ENCODE data around the gene IRAK1BP1.

IRAK1BP1 gene, protein sequence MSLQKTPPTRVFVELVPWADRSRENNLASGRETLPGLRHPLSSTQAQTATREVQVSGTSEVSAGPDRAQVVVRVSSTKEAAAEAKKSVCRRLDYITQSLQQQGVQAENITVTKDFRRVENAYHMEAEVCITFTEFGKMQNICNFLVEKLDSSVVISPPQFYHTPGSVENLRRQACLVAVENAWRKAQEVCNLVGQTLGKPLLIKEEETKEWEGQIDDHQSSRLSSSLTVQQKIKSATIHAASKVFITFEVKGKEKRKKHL

DNA sequence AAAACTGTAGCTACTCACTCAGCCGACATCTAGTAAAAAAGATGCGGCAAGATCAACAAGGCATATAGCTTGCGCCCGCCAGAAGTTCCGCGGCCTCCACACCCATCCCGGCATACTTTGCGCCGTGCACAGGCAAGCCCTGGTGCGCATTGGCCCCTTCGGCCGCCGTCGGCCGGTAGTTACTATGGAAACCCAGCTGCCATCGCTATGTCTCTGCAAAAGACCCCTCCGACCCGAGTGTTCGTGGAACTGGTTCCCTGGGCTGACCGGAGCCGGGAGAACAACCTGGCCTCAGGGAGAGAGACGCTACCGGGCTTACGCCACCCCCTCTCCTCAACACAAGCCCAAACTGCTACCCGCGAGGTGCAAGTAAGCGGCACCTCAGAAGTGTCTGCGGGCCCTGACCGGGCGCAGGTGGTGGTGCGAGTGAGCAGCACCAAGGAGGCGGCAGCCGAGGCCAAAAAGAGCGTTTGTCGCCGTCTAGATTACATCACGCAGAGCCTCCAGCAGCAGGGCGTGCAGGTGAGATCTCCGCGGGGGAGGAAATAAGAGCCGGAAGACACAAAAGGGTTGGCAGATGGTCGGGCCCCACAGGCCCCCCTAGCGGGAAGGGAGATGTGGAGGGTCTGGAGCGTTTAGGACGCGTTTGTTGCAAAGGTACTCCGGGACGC, at the start of gene IRAK1BP1:
TSS of gene IRAK1BP1 (plus strand) at position 182 of the 671 bp plus-strand sequence. CDS start at position 208, 26 bp downstream.
- TF ChIP-seq JUND (IDR thresholded peaks at IDR 0.05; ENCODE audit: low read depth): no peak
- in situ Hi-C loops (cut with HindIII; ENCODE audit: low pct_unique_long_range_greater_than_20kb, low sequenced_read_pairs): no loop called here
- DNase-seq (ENCODE audit: low read depth in 1 of 2, low spot score in 1 of 2): peak; percentile 39 to 69

DNA sequence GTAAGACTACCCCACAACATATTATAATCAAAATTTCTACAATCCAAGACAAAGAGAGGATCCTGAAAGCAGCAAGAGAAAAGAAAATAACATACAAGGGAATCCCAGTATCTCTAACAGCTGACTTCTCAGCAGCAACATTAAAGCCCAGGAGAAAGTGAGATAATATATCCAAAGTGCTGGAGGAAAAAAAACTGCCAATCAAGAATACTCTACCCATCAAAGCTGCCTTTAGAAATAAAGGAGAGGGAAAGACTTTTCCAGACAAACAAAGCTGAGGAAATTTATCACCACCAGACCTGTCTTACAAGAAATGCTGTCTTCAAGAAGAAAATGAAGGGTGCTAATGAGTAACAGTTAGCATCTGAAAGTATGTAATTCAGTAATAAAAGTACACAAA, 43.3 kb upstream of the IRAK1BP1 start:
- no peak for TF ChIP-seq JUND (IDR thresholded peaks at IDR 0.05; ENCODE audit: low read depth)
- in situ Hi-C loops (cut with HindIII; ENCODE audit: low pct_unique_long_range_greater_than_20kb, low sequenced_read_pairs): no loop called here
- DNase-seq (ENCODE audit: low read depth in 1 of 2, low spot score in 1 of 2): no peak

DNA sequence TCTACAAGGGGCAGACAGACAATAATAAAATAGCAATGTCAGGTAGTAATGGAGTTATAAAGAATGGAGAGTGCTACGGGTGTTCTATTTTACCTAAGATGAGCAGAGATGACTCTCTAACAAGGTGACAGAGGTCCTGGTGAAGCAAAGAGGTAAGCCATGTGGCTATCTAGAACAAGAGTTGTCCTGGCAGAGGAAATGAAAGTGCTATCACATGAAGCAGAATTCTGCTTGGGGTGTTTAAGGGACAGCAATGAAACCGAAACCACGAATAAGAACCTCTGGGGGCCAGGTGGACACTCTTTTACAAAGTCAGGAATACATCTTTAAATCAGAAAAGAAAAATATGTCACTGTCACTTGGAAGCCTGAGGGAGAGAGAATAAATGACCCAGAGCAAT, 37.9 kb upstream of the IRAK1BP1 start:
- DNase-seq (ENCODE audit: low read depth in 1 of 2, low spot score in 1 of 2): no peak
- TF ChIP-seq JUND (IDR thresholded peaks at IDR 0.05; ENCODE audit: low read depth): no peak
- in situ Hi-C loops (cut with HindIII; ENCODE audit: low pct_unique_long_range_greater_than_20kb, low sequenced_read_pairs): no loop called here

DNA sequence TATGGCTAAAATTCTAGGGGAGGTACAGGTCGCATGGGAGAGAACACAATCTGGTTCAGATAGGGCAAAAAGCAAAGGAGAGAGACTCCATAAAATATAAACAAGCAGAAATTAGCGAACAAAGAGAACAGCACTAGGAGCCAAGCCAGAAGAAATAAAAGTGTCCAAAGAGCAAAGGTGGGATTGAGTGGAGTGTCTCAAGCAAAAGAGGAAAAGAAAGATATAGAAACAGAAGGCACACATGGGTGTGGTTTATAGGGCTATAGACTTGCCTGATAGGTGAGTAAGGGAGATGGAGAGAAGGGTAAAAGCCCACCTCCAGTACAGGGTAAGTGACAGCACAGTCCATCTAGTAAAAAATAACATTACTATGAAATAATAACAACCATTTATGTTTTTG, 36.5 kb upstream of the IRAK1BP1 start:
- in situ Hi-C loops (cut with HindIII; ENCODE audit: low pct_unique_long_range_greater_than_20kb, low sequenced_read_pairs): no loop called here
- DNase-seq (ENCODE audit: low read depth in 1 of 2, low spot score in 1 of 2): no peak
- TF ChIP-seq JUND (IDR thresholded peaks at IDR 0.05; ENCODE audit: low read depth): no peak

DNA sequence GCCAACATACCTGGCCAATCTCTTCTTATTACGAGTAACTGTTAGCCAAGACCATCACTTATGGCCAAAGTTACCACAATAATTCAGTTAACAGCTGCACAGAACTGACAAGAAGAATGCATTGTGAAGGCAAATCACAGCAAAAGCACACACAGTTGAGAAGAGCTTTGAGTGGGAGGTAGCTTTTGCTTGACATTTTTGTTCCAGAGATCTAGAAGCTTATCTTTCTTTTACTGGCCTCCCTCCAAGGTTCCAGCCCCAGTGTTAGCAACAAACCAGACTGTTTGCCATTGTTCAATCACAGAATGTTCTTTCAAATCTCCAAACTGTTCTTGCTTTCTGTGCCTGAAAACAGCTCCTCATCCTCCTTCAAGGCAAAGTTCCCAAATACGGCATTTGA, 35.9 kb upstream of the IRAK1BP1 start:
- no peak for DNase-seq (ENCODE audit: low read depth in 1 of 2, low spot score in 1 of 2)
- in situ Hi-C loops (cut with HindIII; ENCODE audit: low pct_unique_long_range_greater_than_20kb, low sequenced_read_pairs): no loop called here
- no peak for TF ChIP-seq JUND (IDR thresholded peaks at IDR 0.05; ENCODE audit: low read depth)

DNA sequence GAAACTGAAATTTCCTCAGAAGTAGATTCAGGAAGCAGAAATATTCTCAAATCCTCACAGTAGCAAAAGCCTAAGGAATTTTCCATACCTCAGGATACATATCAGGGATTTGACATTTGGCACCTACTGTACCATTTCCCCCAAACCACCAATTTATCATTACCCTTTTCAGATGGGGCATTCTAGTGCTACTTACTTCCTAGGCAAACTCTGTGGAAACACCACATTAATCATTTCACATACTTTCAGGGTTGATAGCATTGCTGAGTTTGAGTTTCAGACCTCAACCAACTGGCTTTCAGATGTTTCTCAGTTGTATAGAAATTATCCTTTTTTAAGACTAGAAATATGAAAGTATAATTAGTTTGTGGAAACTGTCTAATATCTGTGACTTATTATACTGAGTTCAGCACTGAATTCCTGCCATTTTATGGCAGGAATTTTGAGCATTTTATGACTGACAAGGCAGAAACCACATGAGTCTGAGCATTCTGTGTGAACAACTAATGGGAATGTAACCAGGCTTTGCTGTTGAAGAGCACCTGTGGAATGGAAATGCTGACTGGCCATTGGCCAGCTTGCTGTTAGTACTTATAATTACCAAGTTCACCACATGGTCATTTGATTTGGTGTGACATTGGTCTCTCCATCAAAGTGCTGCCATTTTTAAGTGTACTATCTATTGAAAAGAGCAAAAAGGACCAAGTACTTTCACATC, 35.1 kb upstream of the IRAK1BP1 start:
- in situ Hi-C loops (cut with HindIII; ENCODE audit: low pct_unique_long_range_greater_than_20kb, low sequenced_read_pairs): no loop called here
- no peak for DNase-seq (ENCODE audit: low read depth in 1 of 2, low spot score in 1 of 2)

DNA sequence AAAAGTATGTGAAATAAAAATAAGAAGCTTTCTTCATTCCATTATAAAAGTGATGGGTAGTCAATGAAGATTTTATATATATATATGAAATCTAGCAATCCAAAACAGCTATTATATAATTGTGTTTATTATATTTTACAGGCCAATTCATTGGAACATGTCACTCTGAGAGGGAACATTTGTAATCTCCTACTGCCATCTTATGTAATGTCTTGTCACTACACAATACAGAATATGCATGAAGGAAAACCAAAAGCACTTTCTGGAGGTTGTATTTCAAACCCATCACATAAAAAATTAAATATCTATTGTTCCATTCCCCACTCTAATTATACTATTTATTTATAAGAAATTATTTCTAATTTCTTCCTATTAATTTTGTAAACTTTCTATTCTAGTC, 31.5 kb upstream of the IRAK1BP1 start:
- DNase-seq (ENCODE audit: low read depth in 1 of 2, low spot score in 1 of 2): peak in 1 of 2 experiments; percentile 47
- in situ Hi-C loops (cut with HindIII; ENCODE audit: low pct_unique_long_range_greater_than_20kb, low sequenced_read_pairs): no loop called here
- TF ChIP-seq JUND (IDR thresholded peaks at IDR 0.05; ENCODE audit: low read depth): no peak

More for the DNA sequence above, 35.1 kb upstream of the IRAK1BP1 start:
- TF ChIP-seq JUND (IDR thresholded peaks at IDR 0.05; ENCODE audit: low read depth): no peak

DNA sequence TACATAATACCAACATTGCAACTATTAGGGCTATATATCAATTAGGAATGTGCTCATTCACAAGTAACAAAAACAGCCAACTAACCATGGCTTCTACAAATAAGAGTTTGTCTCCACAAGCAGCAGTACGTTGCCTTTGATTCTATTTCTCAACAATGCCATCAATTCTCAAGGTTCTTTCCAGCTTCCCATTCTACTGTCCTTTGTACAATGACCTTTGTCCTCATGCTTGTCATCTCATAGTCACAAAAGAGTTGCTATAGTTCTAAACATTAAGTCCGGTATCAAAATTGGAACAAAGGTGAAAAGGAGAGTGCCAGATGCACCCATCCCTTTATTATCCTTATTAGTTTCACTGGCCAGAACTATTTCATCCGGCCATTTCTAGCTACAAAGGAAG, 30.8 kb upstream of the IRAK1BP1 start:
- in situ Hi-C loops (cut with HindIII; ENCODE audit: low pct_unique_long_range_greater_than_20kb, low sequenced_read_pairs): no loop called here
- TF ChIP-seq JUND (IDR thresholded peaks at IDR 0.05; ENCODE audit: low read depth): no peak
- no peak for DNase-seq (ENCODE audit: low read depth in 1 of 2, low spot score in 1 of 2)

DNA sequence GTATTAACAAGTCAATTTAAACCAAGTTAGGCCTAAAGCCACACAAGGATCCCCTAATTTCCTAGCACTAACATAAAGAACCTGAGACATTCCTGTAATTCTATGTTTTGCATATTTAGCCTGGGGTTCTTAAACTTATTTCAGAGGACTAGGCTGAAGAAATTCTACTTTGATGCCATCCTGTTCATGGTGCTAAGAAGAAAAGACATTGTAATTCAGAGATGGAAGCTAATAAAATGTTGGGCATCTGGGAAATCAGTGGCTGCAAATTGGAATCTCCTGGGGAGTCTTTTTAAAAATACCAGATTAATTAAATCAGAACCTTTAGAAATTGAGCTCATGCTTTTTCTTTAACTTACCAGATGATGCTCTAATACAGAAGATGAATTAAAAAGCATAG, 26.2 kb upstream of the IRAK1BP1 start:
- DNase-seq (ENCODE audit: low read depth in 1 of 2, low spot score in 1 of 2): no peak
- TF ChIP-seq JUND (IDR thresholded peaks at IDR 0.05; ENCODE audit: low read depth): no peak
- in situ Hi-C loops (cut with HindIII; ENCODE audit: low pct_unique_long_range_greater_than_20kb, low sequenced_read_pairs): no loop called here

DNA sequence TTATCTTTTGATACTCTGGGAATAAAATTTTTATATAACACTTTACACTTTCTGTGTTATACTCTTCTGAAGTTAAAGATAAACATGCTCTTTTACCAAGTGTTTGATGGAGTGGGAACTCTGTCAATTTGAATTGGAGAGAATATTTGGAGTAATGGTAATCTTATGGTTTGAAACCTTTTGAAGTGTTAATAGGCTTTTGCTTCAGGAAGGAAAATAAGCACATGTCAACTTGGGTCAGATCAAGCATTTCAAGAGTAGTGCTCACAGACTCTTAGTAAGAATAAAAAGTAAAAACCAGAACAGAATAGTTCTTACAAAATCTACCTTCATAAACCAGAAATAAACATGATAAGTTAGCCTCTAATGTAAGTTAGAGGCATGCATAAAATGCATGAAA, 24.4 kb upstream of the IRAK1BP1 start:
- no peak for TF ChIP-seq JUND (IDR thresholded peaks at IDR 0.05; ENCODE audit: low read depth)
- in situ Hi-C loops (cut with HindIII; ENCODE audit: low pct_unique_long_range_greater_than_20kb, low sequenced_read_pairs): no loop called here
- DNase-seq (ENCODE audit: low read depth in 1 of 2, low spot score in 1 of 2): no peak

DNA sequence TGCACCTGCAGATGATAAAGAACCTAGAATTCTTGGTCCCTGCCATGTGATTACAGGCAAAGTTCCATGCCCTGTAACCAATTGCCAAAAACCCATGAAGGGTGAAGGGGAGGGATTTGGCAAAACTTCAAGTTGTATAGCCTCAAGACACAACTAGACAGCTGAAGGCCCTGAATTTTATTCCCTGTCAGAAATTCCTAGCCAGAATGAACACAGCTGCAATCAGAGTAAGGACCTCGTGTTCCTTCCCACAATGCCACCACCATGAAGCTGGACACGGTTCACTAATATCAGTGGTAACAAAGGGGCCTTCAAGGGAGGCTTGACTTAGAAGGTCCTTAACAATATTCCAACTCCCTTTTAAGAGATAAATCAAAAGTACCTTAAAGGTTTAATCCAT, 22.5 kb upstream of the IRAK1BP1 start:
- DNase-seq (ENCODE audit: low read depth in 1 of 2, low spot score in 1 of 2): no peak
- in situ Hi-C loops (cut with HindIII; ENCODE audit: low pct_unique_long_range_greater_than_20kb, low sequenced_read_pairs): no loop called here
- no peak for TF ChIP-seq JUND (IDR thresholded peaks at IDR 0.05; ENCODE audit: low read depth)

DNA sequence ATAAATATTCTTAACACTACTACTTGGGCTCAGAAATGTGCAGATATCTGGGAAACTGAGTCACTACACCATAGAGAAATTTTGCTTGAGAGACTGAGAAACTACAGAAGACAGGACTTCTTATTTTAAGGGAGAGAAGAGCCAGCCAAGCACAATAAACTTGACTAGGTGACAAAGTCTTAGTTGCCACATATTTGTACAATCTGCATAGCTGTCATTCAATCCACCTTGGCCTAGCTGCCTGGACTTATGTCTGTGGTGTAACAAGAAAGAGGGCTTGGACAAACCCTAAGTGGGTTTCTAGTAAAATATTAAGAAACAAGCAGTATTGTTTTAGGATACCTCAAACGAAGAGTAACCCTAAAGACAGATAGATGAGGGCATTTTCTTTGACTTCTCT, 21.8 kb upstream of the IRAK1BP1 start:
- no peak for TF ChIP-seq JUND (IDR thresholded peaks at IDR 0.05; ENCODE audit: low read depth)
- DNase-seq (ENCODE audit: low read depth in 1 of 2, low spot score in 1 of 2): no peak
- in situ Hi-C loops (cut with HindIII; ENCODE audit: low pct_unique_long_range_greater_than_20kb, low sequenced_read_pairs): no loop called here

DNA sequence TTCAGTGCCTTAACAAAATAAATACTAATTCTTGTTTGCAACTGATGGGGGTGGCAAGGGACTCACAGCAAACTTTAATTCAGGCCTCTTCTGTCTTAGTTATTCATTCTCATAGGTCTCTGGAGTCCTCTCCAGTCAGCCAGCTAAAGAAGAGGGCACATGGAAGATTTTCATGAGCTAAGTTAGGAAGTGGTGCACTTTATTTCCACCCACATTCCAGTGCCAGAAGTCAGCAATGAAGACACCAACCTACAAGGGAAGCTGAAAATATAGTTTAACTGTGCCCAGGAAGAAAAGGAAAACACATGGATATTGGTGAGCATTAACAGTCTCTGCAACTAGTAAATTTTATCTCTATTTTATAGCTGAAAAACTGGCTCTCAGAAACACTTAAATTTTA, 16.7 kb upstream of the IRAK1BP1 start:
- no peak for DNase-seq (ENCODE audit: low read depth in 1 of 2, low spot score in 1 of 2)
- TF ChIP-seq JUND (IDR thresholded peaks at IDR 0.05; ENCODE audit: low read depth): no peak
- in situ Hi-C loops (cut with HindIII; ENCODE audit: low pct_unique_long_range_greater_than_20kb, low sequenced_read_pairs): no loop called here
